KBM-7 (cell line): ENCODE measurements around the gene MPPED1.

Source experiments
- DNase-seq: peaks from one replicate; pipeline ENCODE4 v3.0.0-alpha.2; 2015
- in situ Hi-C: fragments of 300-500 bp; cut with MboI; formaldehyde crosslinking; loops from 2 replicates; pipeline ENCODE4 v1.14.3; 2020; ENCODE audit warnings: low sequenced_read_pairs, low pct_unique_long_range_greater_than_20kb, mixed read lengths

The MPPED1 gene

DNA sequence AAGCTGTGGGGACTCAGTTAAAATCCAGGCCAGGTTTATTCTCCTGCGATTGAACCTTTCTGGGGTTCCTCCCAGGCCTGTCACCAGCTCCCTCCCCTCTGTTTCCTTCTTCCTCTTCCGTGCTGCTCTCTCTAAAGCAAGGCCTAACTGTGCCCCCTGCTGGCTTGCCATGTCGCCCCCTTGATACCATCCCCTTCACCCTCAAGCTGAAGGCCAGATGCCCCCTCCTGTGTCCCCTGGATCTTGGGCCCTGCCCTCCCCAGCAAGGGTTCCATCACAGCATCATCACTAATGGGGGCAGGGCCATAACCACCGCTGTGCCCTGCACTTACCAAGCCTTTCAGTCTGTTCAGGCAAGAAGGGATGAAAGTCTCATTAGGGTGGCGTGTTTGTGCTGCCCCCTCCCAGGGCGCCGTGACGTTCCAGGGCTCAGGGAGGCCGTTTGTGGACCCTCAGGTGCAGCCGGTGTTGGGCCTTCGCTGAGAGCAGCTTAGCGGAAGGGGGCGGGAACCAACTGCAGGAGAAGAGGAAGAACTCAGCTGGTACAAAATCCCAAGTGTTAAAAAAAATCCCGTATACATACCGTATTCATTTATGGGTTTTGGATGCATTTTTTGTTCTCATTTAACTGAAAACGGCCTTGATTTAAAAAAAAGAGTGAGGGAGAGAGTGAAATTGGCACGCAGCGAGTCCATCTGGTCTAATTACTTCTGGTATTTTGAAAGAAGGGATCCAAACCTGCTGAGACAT, 69.9 kb downstream of the MPPED1 start:
- peak; percentile 57 for DNase-seq
- in situ Hi-C loops: no loop called here

DNA sequence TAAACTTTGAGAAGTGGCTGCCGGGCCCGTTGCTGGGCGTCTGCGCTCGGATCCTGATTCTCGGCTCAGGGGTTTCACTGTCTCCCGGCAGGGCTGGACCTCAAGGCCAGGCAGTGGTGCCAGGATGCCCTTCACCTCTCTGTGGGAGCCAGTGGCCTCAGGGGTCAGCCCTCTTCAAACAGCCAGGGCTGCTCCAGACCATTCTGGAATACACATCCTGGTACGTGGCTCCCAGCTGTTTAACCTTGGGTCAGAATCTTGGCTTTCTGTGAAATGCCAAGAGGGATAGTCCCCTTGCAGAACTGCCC, 70.5 kb downstream of the MPPED1 start:
- in situ Hi-C loops: no loop called here
- DNase-seq: no peak

- in situ Hi-C loops: no loop called here
- DNase-seq: no peak
These were observed 71.5 kb downstream of the MPPED1 start for GRCh38 chr22:43483266-43483665.

DNA sequence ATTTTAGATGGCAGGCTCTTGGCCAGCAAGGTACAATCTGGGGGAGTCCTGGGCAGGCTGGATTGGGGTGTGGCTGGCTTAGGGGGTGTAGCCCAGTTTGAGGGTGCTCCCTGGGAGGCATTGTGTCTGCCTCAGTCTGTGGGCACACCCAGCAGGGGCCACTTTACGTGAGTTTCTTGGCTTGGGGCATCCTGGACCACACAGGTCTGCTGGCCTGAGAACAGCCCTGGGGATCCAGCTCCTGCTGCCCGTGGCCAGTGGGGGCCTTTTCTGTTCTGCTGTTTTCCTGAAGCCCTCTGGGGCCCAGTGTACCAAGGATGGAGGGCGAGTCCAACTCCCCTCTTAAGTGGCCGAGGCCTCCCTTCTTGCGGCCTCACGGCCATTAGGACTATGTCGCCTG, 71.9 kb downstream of the MPPED1 start:
- in situ Hi-C loops: no loop called here

GRCh38 chr22:43484227-43484626, 72.4 kb downstream of the MPPED1 start:
- in situ Hi-C loops: no loop called here
- DNase-seq: no peak

More for the DNA sequence above, 71.9 kb downstream of the MPPED1 start:
- DNase-seq: no peak

GRCh38 chr22:43485502-43486089, 73.8 kb downstream of the MPPED1 start:
- in situ Hi-C loops: no loop called here
- no peak for DNase-seq

DNA sequence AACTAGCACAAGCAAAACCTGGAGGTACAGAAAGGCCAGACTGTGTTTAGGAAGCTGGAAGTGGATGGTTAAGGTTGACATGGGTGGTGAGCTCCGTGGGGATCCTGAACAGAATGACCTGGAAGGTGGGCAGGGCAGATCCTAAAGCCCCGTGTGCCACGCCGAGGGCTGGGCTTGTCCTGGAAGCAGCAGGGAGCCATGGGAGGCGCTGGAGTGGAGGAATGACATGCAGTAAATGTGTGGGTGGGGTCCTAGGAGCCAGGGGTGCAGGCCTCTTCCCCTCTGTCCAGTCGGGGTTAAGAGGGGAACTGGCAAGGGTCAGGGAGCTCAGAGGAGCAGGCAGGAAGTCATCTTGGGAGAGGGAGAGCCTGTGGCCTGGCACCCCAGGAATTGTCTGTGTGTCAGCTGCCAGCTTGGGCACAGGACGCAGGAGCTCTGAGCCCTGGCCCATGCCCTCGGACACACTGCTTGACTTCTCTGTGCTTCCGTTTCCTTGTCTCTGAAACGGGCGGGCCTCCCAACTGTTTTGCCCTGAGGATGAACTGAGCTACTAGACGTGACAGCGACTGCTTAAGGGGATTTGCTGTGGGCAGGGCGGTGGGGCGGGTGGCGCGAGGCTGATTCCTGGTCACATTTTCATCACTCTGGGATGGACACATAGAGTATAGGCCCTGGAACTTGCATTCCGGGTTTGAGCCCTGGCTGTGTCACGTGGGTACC, 75.7 kb downstream of the MPPED1 start:
- DNase-seq: no peak
- in situ Hi-C loops: no loop called here

GRCh38 chr22:43488031-43488866, 76.4 kb downstream of the MPPED1 start:
- in situ Hi-C loops: no loop called here
- DNase-seq: no peak

- no peak for DNase-seq
- in situ Hi-C loops: no loop called here
These were observed 77.1 kb downstream of the MPPED1 start for GRCh38 chr22:43488937-43489336.

DNA sequence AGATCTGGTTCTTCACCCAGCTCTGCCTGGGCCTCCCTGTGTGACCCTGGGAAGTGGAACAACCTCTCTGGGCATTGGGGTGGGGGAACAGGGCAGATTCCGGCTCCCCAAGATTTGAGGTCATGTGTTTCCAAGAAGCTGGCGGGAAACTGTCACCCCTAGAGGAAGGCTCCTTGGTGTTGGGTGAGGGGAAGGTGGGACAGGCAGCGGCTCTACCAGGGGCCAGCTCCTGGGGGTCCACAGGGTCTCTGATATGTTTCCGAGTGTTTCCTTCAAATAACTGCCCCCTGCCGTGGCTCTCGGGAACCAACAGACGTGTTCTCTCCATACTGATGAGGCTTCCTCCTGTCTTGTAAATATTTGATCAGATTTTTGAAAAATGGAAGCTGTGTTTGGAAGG, 78.5 kb downstream of the MPPED1 start:
- in situ Hi-C loops: no loop called here
- no peak for DNase-seq

DNA sequence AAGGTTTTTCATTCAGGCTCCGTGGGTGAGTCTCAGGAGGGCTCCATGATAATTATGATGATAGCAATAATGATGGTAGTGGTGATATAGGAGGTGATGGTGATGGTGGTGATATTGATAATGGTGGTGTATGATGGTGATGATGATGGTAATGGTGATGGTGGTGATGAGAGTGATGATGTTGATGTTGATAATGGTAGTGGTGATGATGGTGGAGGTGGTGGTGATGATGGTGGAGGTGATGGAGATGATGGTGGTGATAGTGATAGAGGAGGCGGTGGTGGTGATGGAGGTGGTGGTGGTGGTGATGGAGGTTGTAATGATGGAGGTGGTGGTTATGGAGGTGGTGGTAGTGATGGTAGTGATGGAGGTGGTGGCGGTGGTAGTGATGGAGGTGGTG, 79.4 kb downstream of the MPPED1 start:
- DNase-seq: no peak
- in situ Hi-C loops: no loop called here

DNA sequence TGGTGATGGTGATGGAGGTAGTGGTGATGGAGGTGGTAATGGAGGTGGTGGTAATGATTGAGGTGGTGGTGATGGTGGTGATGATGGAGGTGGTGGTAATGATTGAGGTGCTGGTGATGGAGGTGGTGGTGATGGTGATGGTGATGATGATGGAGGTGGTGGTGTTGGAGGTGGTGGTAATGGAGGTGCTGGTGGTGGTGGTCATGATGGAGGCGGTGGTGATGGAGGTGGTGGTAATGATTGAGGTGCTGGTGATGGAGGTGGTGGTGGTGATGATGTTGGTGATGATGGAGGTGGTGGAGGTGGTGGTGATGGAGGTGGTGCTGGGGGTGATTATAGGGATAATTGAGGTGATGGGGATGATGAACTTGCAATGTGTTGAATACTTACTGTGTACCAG, 79.9 kb downstream of the MPPED1 start:
- in situ Hi-C loops: no loop called here

GRCh38 chr22:43493297-43493696, 81.5 kb downstream of the MPPED1 start:
- no peak for DNase-seq
- in situ Hi-C loops: no loop called here

More for the DNA sequence above, 79.9 kb downstream of the MPPED1 start:
- DNase-seq: no peak

- DNase-seq: no peak
- in situ Hi-C loops: no loop called here
These were observed 86.4 kb downstream of the MPPED1 start for GRCh38 chr22:43497956-43498855.

GRCh38 chr22:43498856-43499253, 87.0 kb downstream of the MPPED1 start:
- in situ Hi-C loops: no loop called here
- no peak for DNase-seq

- in situ Hi-C loops: no loop called here
- DNase-seq: no peak
These were observed 89.3 kb downstream of the MPPED1 start for GRCh38 chr22:43500792-43501785.

GRCh38 chr22:43501878-43502277, 90.1 kb downstream of the MPPED1 start:
- in situ Hi-C loops: no loop called here
- DNase-seq: no peak
